ENCODE data around the gene EPPIN. TPM values are rescaled to one million over a fixed set of nuclear protein-coding genes. Genes with fewer than 3 reads are reported as not detected.

Gene EPPIN
- total and polyA plus RNA-seq, 4 donors, result not detected

DNA sequence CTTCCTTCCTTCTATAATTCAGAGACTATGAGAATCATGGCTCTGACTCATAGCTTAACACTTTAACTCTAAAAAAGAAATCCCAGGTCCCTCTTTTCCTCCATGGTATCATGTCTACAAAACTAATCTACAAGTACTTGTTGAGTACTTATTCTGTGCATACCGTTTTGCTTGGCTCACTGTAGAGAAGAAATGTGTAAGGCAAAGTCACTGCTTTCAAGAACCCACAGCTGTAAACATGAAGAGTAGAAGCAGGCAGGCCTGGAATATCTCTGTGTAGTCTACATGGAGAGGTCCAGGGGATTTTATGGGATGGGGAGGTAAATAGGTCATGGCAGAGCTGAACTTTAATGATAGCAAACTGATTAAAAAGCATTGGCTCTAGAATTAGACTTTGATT is 45.6 kb downstream of the EPPIN start:
- Histone ChIP-seq H3K36me3 (ENCODE audit: control insufficient read depth in 1 of 2, insufficient read depth in 2 of 2, low read length in 1 of 2) (no peaks in the 10 kb centered on the region), H3K4me3 (ENCODE audit: low read length in 2 of 2) (no peak overlapping the region), H3K9me3 (ENCODE audit: control insufficient read depth, low read length) (no peaks in the 10 kb centered on the region), H3K4me1 (ENCODE audit: control insufficient read depth in 1 of 2, insufficient read depth in 2 of 2, low read length in 2 of 2) (no peaks in the 10 kb centered on the region), H3K27ac (ENCODE audit: low read depth in 1 of 2, low read length in 2 of 2) (no peak overlapping the region), H3K27me3 (ENCODE audit: control insufficient read depth in 1 of 2, insufficient read depth in 2 of 2, low read length in 1 of 2) (no peaks in the 10 kb centered on the region)
- DNase-seq (no peak), ATAC-seq (ENCODE audit: low FRiP score) (no peak)
- intact Hi-C loops (cut with DNase I), result no loop called here
- WGBS, 2 donors, result 17 to 20% methylated on average over 1 of the region's 1 CpG

DNA sequence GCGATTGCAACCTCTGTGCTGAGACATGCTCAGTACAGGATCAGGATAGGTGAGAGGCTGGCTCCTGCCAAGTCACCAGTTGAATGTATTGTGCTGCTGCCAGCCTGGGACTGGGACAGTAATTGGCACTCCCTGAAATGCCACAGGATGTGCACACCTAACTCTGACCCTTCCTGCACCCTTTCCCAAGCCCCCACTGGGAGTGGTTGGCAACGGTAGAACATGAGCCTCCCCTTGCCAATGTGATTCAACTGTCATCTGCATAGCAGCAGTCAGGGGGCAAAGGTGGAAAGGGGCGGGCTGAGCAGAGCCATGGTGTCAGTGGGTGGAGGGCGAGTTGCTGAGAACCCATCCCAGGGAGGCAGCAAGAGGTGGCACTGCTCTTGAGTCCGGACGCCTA is 47.2 kb downstream of the EPPIN start:
- DNase-seq (no peak), ATAC-seq (ENCODE audit: low FRiP score) (no peak)
- H3K27ac ChIP-seq (ENCODE audit: low read depth in 1 of 2, low read length in 2 of 2), result no peak overlapping the region
- no peaks in the 10 kb centered on the region for H3K27me3 ChIP-seq (ENCODE audit: control insufficient read depth in 1 of 2, insufficient read depth in 2 of 2, low read length in 1 of 2)
- H3K4me1 ChIP-seq (ENCODE audit: control insufficient read depth in 1 of 2, insufficient read depth in 2 of 2, low read length in 2 of 2), result no peaks in the 10 kb centered on the region
- no peaks in the 10 kb centered on the region for H3K9me3 ChIP-seq (ENCODE audit: control insufficient read depth, low read length)
- no peaks in the 10 kb centered on the region for H3K36me3 ChIP-seq (ENCODE audit: control insufficient read depth in 1 of 2, insufficient read depth in 2 of 2, low read length in 1 of 2)
- 70 to 73% methylated on average over 6 of the region's 6 CpGs for WGBS, 2 donors
- no peak overlapping the region for H3K4me3 ChIP-seq (ENCODE audit: low read length in 2 of 2)
- intact Hi-C loops (cut with DNase I), result no loop called here

DNA sequence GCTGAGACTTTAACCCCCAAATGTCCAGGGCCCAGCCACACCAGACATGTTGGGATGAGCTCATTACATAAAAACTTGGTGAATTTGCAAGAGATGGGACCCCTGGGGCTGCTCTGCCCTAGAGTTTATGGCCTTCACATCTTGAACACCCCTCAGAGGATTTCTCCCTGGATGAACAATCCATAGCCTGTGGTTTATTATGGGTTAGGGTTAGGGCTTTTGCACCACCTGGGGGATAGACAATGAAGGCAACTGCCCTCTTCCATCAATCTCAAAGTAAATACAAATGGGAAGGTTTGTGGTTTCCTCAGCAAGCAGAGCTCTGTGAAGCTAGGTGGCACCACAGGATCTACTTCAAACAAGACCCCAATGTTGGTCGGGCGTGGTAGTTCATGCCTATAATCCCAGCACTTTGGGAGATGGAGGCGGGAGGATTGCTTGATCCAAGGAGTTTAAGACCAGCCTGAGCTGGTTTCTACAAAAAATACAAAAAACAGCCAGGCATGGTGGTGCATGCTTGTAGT is 49.2 kb downstream of the EPPIN start:
- intact Hi-C loops (cut with DNase I), result no loop called here
- Histone ChIP-seq H3K36me3 (ENCODE audit: control insufficient read depth in 1 of 2, insufficient read depth in 2 of 2, low read length in 1 of 2) (no peaks in the 10 kb centered on the region), H3K4me3 (ENCODE audit: low read length in 2 of 2) (no peak overlapping the region), H3K9me3 (ENCODE audit: control insufficient read depth, low read length) (no peaks in the 10 kb centered on the region), H3K4me1 (ENCODE audit: control insufficient read depth in 1 of 2, insufficient read depth in 2 of 2, low read length in 2 of 2) (no peaks in the 10 kb centered on the region), H3K27ac (ENCODE audit: low read depth in 1 of 2, low read length in 2 of 2) (no peak overlapping the region), H3K27me3 (ENCODE audit: control insufficient read depth in 1 of 2, insufficient read depth in 2 of 2, low read length in 1 of 2) (no peaks in the 10 kb centered on the region)
- DNase-seq, result no peak
- no peak for ATAC-seq (ENCODE audit: low FRiP score)
- 78 to 82% methylated on average over 3 of the region's 3 CpGs for WGBS, 2 donors

DNA sequence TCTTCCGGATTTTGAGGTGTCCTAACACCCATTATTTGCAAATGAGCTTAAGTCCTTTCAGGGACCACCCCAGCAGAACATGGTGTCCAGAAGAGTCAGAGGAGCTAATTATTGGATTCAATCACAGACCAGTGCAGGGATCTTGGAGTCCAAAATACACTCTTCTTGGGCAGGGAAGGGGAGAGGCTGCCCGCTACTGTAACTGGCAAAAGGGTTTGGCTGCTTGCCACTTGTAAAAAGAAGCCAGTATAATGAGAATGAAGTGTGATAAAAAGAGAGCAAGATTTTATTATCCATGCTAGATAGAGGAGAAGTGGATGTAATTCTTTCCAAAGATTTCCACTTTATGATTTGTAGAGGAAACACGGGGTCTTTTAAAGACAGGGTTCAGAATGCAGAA is 51.0 kb downstream of the EPPIN start:
- no peaks in the 10 kb centered on the region for H3K27me3 ChIP-seq (ENCODE audit: control insufficient read depth in 1 of 2, insufficient read depth in 2 of 2, low read length in 1 of 2)
- intact Hi-C loops (cut with DNase I), result no loop called here
- no peaks in the 10 kb centered on the region for H3K4me1 ChIP-seq (ENCODE audit: control insufficient read depth in 1 of 2, insufficient read depth in 2 of 2, low read length in 2 of 2)
- no peaks in the 10 kb centered on the region for H3K9me3 ChIP-seq (ENCODE audit: control insufficient read depth, low read length)
- H3K36me3 ChIP-seq (ENCODE audit: control insufficient read depth in 1 of 2, insufficient read depth in 2 of 2, low read length in 1 of 2), result no peaks in the 10 kb centered on the region
- H3K4me3 ChIP-seq (ENCODE audit: low read length in 2 of 2), result no peak overlapping the region
- no peak overlapping the region for H3K27ac ChIP-seq (ENCODE audit: low read depth in 1 of 2, low read length in 2 of 2)
- DNase-seq (no peak), ATAC-seq (ENCODE audit: low FRiP score) (no peak)
- 67 to 71% methylated on average over 3 of the region's 3 CpGs for WGBS, 2 donors

DNA sequence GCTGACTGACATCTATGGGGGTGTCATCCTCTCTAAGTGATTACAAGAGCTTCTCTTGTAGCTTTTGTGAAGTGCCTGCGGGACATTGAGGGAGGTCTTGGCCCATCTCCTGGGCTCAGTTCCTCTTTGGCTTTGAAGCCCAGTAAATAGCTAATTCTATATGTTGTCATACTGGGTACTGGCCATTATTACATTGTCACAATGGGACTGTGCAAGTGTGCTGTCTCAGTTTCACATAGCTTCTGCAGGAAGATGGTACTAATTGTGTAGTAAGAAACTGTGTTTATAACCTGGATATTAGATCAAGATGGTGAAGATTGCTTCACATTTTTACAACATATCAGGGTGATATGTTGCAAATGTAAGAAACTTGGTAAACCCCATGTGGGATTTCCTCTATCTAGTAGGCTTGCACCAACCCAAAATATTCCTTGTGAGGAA is 51.7 kb downstream of the EPPIN start:
- ATAC-seq (ENCODE audit: low FRiP score) (no peak), DNase-seq (no peak)
- Histone ChIP-seq H3K27ac (ENCODE audit: low read depth in 1 of 2, low read length in 2 of 2) (no peak overlapping the region), H3K4me3 (ENCODE audit: low read length in 2 of 2) (no peak overlapping the region), H3K9me3 (ENCODE audit: control insufficient read depth, low read length) (no peaks in the 10 kb centered on the region), H3K27me3 (ENCODE audit: control insufficient read depth in 1 of 2, insufficient read depth in 2 of 2, low read length in 1 of 2) (no peaks in the 10 kb centered on the region), H3K36me3 (ENCODE audit: control insufficient read depth in 1 of 2, insufficient read depth in 2 of 2, low read length in 1 of 2) (no peaks in the 10 kb centered on the region), H3K4me1 (ENCODE audit: control insufficient read depth in 1 of 2, insufficient read depth in 2 of 2, low read length in 2 of 2) (no peaks in the 10 kb centered on the region)
- 84 to 95% methylated on average over 1 of the region's 1 CpG for WGBS, 2 donors
- intact Hi-C loops (cut with DNase I), result no loop called here

Other genes with a start within 250 kb of the EPPIN start
- not detected for gene RBPJL, start 240.6 kb downstream of the EPPIN start, total RNA-seq
- gene RBPJL, start 240.6 kb downstream of the EPPIN start, polyA plus RNA-seq, result under 1 TPM; 0.08 to 0.38 TPM
- gene MATN4, start 239.1 kb downstream of the EPPIN start, total RNA-seq, result under 1 TPM; 0.42 to 0.69 TPM
- under 1 TPM in 1 of 2 donors, not detected in 1; 0.18 TPM for gene MATN4, start 239.1 kb downstream of the EPPIN start, polyA plus RNA-seq
- gene SDC4, start 199.0 kb downstream of the EPPIN start, total RNA-seq, result 100 to 1,000 TPM in 1 of 2 donors, 10 to 100 TPM in 1; 51.2 to 114 TPM
- 10 to 100 TPM; 19.2 to 50.6 TPM for gene SDC4, start 199.0 kb downstream of the EPPIN start, polyA plus RNA-seq
- gene SYS1, start 184.2 kb downstream of the EPPIN start, total RNA-seq, result 10 to 100 TPM; 20.3 to 25.0 TPM
- gene SYS1, start 184.2 kb downstream of the EPPIN start, polyA plus RNA-seq, result 10 to 100 TPM; 14.3 to 14.4 TPM
- gene TP53TG5, start 169.1 kb downstream of the EPPIN start, total RNA-seq, result under 1 TPM; 0.66 to 0.91 TPM
- gene TP53TG5, start 169.1 kb downstream of the EPPIN start, polyA plus RNA-seq, result not detected
- gene DBNDD2, start 139.1 kb downstream of the EPPIN start, total RNA-seq, result 100 to 1,000 TPM; 104 to 123 TPM
- gene DBNDD2, start 139.1 kb downstream of the EPPIN start, polyA plus RNA-seq, result 100 to 1,000 TPM; 140 to 231 TPM
- 100 to 1,000 TPM; 113 TPM for gene PIGT, start 131.3 kb downstream of the EPPIN start, total RNA-seq
- gene PIGT, start 131.3 kb downstream of the EPPIN start, polyA plus RNA-seq, result 100 to 1,000 TPM in 1 of 2 donors, 10 to 100 TPM in 1; 69.0 to 151 TPM
- gene WFDC2, start 77.6 kb downstream of the EPPIN start, total RNA-seq, result 1 to 10 TPM; 1.5 to 2.3 TPM
- gene WFDC2, start 77.6 kb downstream of the EPPIN start, polyA plus RNA-seq, result 1 to 10 TPM in 1 of 2 donors, under 1 TPM in 1; 0.56 to 1.0 TPM
- gene SPINT3, start 31.8 kb downstream of the EPPIN start, total RNA-seq, result not detected
- gene SPINT3, start 31.8 kb downstream of the EPPIN start, polyA plus RNA-seq, result not detected
- not detected for gene WFDC6, start 7.9 kb downstream of the EPPIN start, total RNA-seq
- gene WFDC6, start 7.9 kb downstream of the EPPIN start, polyA plus RNA-seq, result not detected
- not detected for gene WFDC8, start 31.9 kb upstream of the EPPIN start, total RNA-seq
- gene WFDC8, start 31.9 kb upstream of the EPPIN start, polyA plus RNA-seq, result not detected
- not detected for gene WFDC10A, start 82.3 kb upstream of the EPPIN start, total RNA-seq
- not detected for gene WFDC10A, start 82.3 kb upstream of the EPPIN start, polyA plus RNA-seq
- not detected for gene WFDC9, start 83.9 kb upstream of the EPPIN start, total RNA-seq
- not detected for gene WFDC9, start 83.9 kb upstream of the EPPIN start, polyA plus RNA-seq
- gene WFDC11, start 122.8 kb upstream of the EPPIN start, total RNA-seq, result not detected
- gene WFDC11, start 122.8 kb upstream of the EPPIN start, polyA plus RNA-seq, result not detected
- not detected for gene WFDC13, start 154.6 kb upstream of the EPPIN start, total RNA-seq
- not detected for gene WFDC13, start 154.6 kb upstream of the EPPIN start, polyA plus RNA-seq
- not detected for gene WFDC10B, start 157.6 kb upstream of the EPPIN start, total RNA-seq
- gene WFDC10B, start 157.6 kb upstream of the EPPIN start, polyA plus RNA-seq, result 1 to 10 TPM in 1 of 2 donors, not detected in 1; 1.7 TPM
- gene SPINT4, start 174.9 kb upstream of the EPPIN start, total RNA-seq, result not detected
- gene SPINT4, start 174.9 kb upstream of the EPPIN start, polyA plus RNA-seq, result not detected
- 1 to 10 TPM; 1.6 to 3.6 TPM for gene WFDC3, start 244.5 kb upstream of the EPPIN start, total RNA-seq
- gene WFDC3, start 244.5 kb upstream of the EPPIN start, polyA plus RNA-seq, result 1 to 10 TPM in 1 of 2 donors, not detected in 1; 1.9 TPM
- gene DNTTIP1, start 244.6 kb upstream of the EPPIN start, total RNA-seq, result 10 to 100 TPM; 25.8 to 27.8 TPM
- gene DNTTIP1, start 244.6 kb upstream of the EPPIN start, polyA plus RNA-seq, result 10 to 100 TPM; 29.3 to 30.7 TPM